Measurements from ENCODE around the gene DPF3.

DPF3 gene

GRCh38 chr14:72833174-72833573, 60.7 kb downstream of the DPF3 start:
- no peak for DNase-seq

GRCh38 chr14:72830786-72831594, 62.9 kb downstream of the DPF3 start:
- no peak for DNase-seq

GRCh38 chr14:72830356-72830755, 63.5 kb downstream of the DPF3 start:
- no peak for DNase-seq

GRCh38 chr14:72828604-72829003, 65.3 kb downstream of the DPF3 start:
- DNase-seq = no peak

GRCh38 chr14:72826039-72826438, 67.9 kb downstream of the DPF3 start:
- DNase-seq = no peak

- no peak for DNase-seq
Observed at GRCh38 chr14:72825486-72825885, 68.4 kb downstream of the DPF3 start.

- DNase-seq = no peak
Observed at GRCh38 chr14:72824051-72824450, 69.8 kb downstream of the DPF3 start.

GRCh38 chr14:72822946-72823611, 70.8 kb downstream of the DPF3 start:
- no peak for DNase-seq

- DNase-seq = no peak
Observed at GRCh38 chr14:72818998-72819397, 74.9 kb downstream of the DPF3 start.

- no peak for DNase-seq
Observed at GRCh38 chr14:72816287-72816686, 77.6 kb downstream of the DPF3 start.

- DNase-seq = no peak
Observed at GRCh38 chr14:72815430-72815829, 78.5 kb downstream of the DPF3 start.

- no peak for DNase-seq
Observed at GRCh38 chr14:72812292-72812851, 81.5 kb downstream of the DPF3 start.

GRCh38 chr14:72810201-72810600, 83.7 kb downstream of the DPF3 start:
- DNase-seq = no peak

- no peak for DNase-seq
Observed at GRCh38 chr14:72809063-72809462, 84.8 kb downstream of the DPF3 start.

GRCh38 chr14:72808564-72808963, 85.3 kb downstream of the DPF3 start:
- no peak for DNase-seq

GRCh38 chr14:72802588-72802946, 91.3 kb downstream of the DPF3 start:
- no peak for DNase-seq

- DNase-seq = no peak
Observed at GRCh38 chr14:72801836-72802587, 91.9 kb downstream of the DPF3 start.

GRCh38 chr14:72801381-72801812, 92.5 kb downstream of the DPF3 start:
- peak; percentile 56 for DNase-seq

- DNase-seq = no peak
Observed at GRCh38 chr14:72800848-72801370, 93.0 kb downstream of the DPF3 start.

- DNase-seq = no peak
Observed at GRCh38 chr14:72800296-72800695, 93.6 kb downstream of the DPF3 start.

GRCh38 chr14:72796935-72797334, 97.0 kb downstream of the DPF3 start:
- DNase-seq = no peak

GRCh38 chr14:72793156-72793939, 100.6 kb downstream of the DPF3 start:
- DNase-seq = no peak

Data from amniotic stem cell (primary cell).